ENCODE measurements around the gene SLC25A1. TPM values are rescaled to one million over a fixed set of nuclear protein-coding genes. Genes with fewer than 3 reads are reported as not detected.

SLC25A1 gene
- total RNA-seq, 4 donors from 2014 or later = 35.6 to 71.0 (median 57.8) TPM

DNA sequence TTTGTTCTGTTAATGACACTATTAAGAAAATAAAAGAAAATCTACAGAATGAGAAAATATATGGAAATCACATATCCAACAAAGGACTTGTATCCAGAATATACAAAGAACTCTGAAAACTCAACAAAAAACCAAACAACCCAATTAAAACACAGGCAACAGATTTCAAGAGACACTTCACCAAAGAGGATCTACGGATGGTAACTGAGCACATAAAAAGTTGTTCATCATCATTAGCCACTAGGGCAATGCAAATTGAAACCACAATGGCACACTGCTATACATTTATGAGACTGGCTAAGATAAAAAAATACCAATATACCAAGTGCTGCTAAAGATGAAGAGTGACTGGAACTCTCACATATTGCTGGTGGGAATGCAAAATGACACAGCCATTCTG, 34.5 kb upstream of the SLC25A1 start:
- 82% methylated on average over 1 of the region's 1 CpG for WGBS
- Histone ChIP-seq H3K27me3 (no peaks in the 10 kb centered on the region), H3K36me3 (peaks cover 18% of the 10 kb centered on the region), H3K4me3 (no peak overlapping the region), H3K4me1 (no peaks in the 10 kb centered on the region), H3K9me3 (no peaks in the 10 kb centered on the region), H3K27ac (no peak overlapping the region)
- DNase-seq (ENCODE audit: low spot score in 2 of 2) = no peak
- TF ChIP-seq, protein P1, sequence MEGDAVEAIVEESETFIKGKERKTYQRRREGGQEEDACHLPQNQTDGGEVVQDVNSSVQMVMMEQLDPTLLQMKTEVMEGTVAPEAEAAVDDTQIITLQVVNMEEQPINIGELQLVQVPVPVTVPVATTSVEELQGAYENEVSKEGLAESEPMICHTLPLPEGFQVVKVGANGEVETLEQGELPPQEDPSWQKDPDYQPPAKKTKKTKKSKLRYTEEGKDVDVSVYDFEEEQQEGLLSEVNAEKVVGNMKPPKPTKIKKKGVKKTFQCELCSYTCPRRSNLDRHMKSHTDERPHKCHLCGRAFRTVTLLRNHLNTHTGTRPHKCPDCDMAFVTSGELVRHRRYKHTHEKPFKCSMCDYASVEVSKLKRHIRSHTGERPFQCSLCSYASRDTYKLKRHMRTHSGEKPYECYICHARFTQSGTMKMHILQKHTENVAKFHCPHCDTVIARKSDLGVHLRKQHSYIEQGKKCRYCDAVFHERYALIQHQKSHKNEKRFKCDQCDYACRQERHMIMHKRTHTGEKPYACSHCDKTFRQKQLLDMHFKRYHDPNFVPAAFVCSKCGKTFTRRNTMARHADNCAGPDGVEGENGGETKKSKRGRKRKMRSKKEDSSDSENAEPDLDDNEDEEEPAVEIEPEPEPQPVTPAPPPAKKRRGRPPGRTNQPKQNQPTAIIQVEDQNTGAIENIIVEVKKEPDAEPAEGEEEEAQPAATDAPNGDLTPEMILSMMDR (IDR thresholded peaks at IDR 0.05) = no peak
- TF ChIP-seq POLR2AphosphoS5 (IDR thresholded peaks at IDR 0.05) (no peak), POLR2A (IDR thresholded peaks at IDR 0.05) (no peak), EP300 (IDR thresholded peaks at IDR 0.05) (no peak)

DNA sequence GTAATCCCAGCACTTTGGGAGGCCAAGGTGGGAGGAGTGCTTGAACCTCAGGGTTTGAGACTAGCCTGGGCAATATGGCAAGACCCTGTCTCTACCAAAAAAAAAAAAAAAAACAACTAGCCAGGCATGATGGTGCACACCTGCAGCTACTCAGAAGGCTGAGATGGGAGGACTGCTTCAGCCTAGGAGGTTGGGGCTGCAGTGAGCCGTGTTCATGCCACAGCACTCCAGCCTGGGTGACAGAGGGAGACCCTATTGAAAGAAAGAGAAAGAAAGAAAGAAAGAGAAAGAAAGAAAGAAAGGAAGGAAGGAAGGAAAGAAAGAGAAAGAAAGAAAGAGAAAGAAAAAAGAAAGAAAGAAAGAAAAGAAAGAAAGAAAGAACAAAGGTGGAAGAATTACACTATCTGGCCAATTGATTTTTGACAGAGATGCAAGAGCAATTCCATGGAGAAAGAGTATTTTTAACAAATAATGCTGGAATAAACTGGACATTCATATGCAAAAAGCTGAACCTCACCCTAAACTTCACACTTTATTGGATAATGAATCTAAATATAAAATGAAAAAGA, 33.9 kb upstream of the SLC25A1 start:
- 89% methylated on average over 1 of the region's 1 CpG for WGBS
- H3K9me3 ChIP-seq = no peaks in the 10 kb centered on the region
- H3K27me3 ChIP-seq = no peaks in the 10 kb centered on the region
- H3K4me3 ChIP-seq = no peak overlapping the region
- peak in 1 of 2 donors; percentile 21 for DNase-seq (ENCODE audit: low spot score in 2 of 2)
- TF ChIP-seq POLR2A (IDR thresholded peaks at IDR 0.05) (no peak), EP300 (IDR thresholded peaks at IDR 0.05) (no peak), POLR2AphosphoS5 (IDR thresholded peaks at IDR 0.05) (no peak)
- TF ChIP-seq, protein P1 (IDR thresholded peaks at IDR 0.05) = no peak
- H3K4me1 ChIP-seq = no peaks in the 10 kb centered on the region
- H3K27ac ChIP-seq = no peak overlapping the region
- H3K36me3 ChIP-seq = peaks cover 20% of the 10 kb centered on the region

DNA sequence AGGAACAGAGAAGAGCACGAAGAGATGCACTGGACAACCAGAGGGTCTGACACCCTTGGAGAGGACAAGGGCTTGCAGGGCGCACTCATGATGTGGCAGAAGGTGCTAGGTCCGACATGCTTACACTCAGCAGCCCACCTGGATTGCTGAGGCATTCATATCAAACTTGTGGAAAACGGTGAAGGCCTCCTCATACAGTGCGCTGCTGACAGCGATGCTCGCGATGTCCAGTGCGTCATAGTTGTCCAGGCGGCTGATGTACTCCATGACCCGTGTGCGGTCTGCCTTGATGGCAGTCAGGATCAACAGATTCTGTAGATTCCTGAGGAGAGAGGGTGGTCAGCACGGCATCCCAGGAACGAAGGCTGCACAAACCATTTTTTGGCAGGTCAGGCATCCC, 31.7 kb upstream of the SLC25A1 start:
- 92% methylated on average over 13 of the region's 14 CpGs for WGBS
- Histone ChIP-seq H3K4me1 (no peaks in the 10 kb centered on the region), H3K9me3 (no peaks in the 10 kb centered on the region), H3K4me3 (no peak overlapping the region), H3K36me3 (peaks cover 14% of the 10 kb centered on the region), H3K27ac (no peak overlapping the region), H3K27me3 (no peaks in the 10 kb centered on the region)
- DNase-seq (ENCODE audit: low spot score in 2 of 2) = no peak
- TF ChIP-seq, protein P1 (IDR thresholded peaks at IDR 0.05) = no peak
- TF ChIP-seq POLR2A (IDR thresholded peaks at IDR 0.05) = no peak
- no peak for TF ChIP-seq EP300 (IDR thresholded peaks at IDR 0.05)
- TF ChIP-seq POLR2AphosphoS5 (IDR thresholded peaks at IDR 0.05) = no peak

DNA sequence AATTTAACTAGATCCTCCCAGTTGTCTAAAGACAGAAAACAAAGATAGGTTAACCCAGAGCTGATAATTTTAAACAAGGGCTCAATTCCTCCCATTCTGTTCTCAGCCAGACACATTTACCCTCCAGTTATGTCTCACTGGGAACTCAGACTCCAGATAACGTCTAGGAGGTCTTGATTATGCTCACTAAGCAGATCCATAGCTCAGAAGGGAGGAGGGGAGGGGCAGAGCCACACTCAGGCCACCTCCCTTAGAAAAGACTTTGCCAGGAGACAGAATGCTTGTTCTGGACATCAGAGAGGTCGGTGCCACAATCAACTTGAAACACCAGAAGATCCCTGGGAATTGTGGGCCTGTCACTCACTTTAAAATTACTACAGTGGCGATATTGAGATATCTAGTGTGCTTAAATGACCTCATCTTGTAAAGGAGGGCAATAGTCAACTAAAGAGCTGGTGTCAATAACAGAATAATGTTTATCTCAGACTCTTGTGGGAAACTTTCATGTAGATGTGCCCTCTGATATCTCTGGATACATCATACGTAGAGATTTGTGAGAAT, 29.8 kb upstream of the SLC25A1 start:
- no peaks in the 10 kb centered on the region for H3K9me3 ChIP-seq
- no peak overlapping the region for H3K27ac ChIP-seq
- WGBS = 91% methylated on average over 4 of the region's 4 CpGs
- peaks cover 14% of the 10 kb centered on the region for H3K36me3 ChIP-seq
- no peaks in the 10 kb centered on the region for H3K27me3 ChIP-seq
- H3K4me1 ChIP-seq = no peaks in the 10 kb centered on the region
- peak in 1 of 2 donors; percentile 7 for DNase-seq (ENCODE audit: low spot score in 2 of 2)
- no peak overlapping the region for H3K4me3 ChIP-seq
- TF ChIP-seq, protein P1 (IDR thresholded peaks at IDR 0.05) = no peak
- no peak for TF ChIP-seq POLR2A (IDR thresholded peaks at IDR 0.05)

DNA sequence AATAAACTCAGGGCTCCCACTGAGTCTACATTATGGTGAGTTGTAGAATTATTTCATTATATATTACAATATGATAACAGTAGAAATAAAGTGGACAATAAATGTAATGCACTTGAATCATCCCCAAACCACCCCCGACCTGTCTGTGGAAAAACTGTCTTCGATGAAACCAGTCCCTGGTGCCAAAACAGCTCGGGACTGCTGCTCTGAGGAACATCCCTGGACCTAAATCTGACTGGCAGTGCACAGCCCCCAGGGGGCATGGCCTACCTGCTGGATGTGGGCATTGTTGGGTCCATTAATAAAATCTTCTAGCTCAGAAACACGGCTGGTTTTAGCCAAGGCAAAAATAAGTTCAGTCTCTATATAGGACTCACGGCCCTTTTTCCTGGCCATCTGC, 29.3 kb upstream of the SLC25A1 start:
- H3K4me1 ChIP-seq = no peaks in the 10 kb centered on the region
- no peaks in the 10 kb centered on the region for H3K27me3 ChIP-seq
- no peak overlapping the region for H3K4me3 ChIP-seq
- H3K9me3 ChIP-seq = no peaks in the 10 kb centered on the region
- 93% methylated on average over 5 of the region's 5 CpGs for WGBS
- DNase-seq (ENCODE audit: low spot score in 2 of 2) = peak in 1 of 2 donors; percentile 29
- TF ChIP-seq, protein P1 (IDR thresholded peaks at IDR 0.05) = no peak
- no peak for TF ChIP-seq POLR2A (IDR thresholded peaks at IDR 0.05)
- TF ChIP-seq EP300 (IDR thresholded peaks at IDR 0.05) = no peak
- TF ChIP-seq POLR2AphosphoS5 (IDR thresholded peaks at IDR 0.05) = no peak
- H3K36me3 ChIP-seq = peaks cover 14% of the 10 kb centered on the region
- no peak overlapping the region for H3K27ac ChIP-seq

All from suprapubic skin (tissue), 4 donors.